ENCODE measurements around the gene TRAF3.
"Not testable (repeated sequence)": the region's sequence is repeated elsewhere in the genome, so short reads cannot be mapped to it uniquely, and the experiment has no call there.

Gene TRAF3

DNA sequence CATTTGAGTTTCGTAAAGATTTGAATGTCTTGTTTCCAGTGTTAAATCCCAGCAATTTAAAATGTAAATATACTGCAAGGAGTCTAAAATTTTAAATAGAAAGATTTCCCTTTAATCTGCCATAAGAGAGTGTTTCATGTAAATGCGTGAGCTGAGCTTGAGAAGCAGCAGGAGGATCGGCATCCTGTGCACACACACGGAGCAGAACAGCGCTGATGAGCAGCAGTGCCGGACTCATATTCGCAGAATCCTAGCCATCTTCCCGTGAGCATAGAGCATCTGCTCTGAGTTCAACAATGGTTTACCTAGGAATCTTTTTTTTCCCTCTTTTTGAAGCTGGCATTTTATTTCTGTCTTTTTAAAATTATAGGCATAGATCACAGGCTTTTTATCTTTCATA, 115.4 kb downstream of the TRAF3 start:
- DNase-seq (ENCODE audit: low spot score): no peak

DNA sequence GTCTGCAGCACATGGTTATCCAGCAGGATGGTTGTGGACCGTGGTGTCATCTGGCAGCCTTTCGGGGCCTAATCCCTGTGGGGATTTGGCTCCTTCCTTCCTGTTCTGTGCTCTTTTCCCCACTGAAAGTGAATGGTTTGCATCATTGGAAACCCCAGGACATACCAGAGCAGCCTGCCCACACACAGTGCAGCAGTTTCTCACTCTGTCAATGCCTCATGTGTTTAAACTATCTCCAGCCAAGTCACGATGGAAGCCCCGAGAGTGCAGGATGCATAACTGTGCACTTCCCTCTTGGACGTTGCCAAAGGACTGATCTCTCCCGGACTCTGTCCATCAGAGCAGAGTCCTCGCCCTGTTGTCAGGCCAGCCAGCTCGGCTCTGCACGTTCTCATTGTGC, 116.2 kb downstream of the TRAF3 start:
- no peak for DNase-seq (ENCODE audit: low spot score)

DNA sequence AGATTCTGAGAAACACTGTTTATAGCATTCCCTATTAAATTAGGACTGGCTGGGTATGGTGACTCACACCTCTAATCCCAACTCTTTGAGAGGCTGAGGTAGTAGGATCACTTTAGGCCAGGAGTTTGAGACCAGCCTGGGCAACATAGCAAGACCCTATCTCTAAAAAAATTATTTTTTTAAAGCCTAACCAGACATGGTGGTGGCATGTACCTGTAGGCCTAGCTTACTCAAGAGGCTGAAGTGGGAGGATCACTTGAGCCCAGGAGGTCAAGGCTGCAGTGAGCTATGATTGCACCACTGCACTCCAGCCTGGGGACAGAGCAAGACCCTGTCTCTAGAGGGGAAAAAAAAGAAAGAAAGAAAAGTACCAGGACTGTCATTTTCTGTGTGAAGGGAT, 119.5 kb downstream of the TRAF3 start:
- not testable (repeated sequence) for DNase-seq (ENCODE audit: low spot score)

DNA sequence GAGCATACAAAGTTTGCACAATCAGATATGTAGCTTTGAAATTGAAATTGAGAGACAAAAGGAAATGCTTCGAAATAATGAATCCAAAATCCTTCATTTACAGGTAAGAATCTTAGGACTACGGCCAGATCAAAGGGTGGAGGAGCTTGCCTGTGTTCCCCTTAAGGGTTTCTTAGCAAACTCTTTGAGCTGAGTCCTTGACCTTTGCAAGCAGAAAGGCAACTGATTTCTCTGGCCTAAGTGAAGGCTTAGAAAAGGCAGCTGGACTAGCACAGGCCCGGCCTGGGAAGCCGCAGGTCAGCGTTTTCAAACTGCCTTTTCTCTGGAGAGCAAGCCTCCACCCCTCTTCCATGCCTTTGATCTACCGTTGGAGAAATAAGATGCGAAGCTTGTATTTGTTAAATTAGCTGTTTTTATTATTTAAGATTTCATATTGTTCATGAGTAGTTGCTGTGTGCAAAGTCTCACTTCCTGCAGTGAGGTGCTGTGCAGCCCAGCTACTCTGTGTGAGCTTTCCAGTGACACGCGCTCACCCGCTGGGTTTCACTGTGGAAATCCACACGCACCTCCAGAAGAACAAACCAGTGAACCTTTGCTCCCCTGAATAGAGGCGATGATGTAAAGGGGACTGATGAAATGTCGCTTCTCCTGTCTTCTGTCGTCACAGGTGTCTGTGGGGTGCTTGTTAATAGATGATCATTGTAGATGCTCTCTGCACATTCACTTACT, 120.2 kb downstream of the TRAF3 start:
- DNase-seq (ENCODE audit: low spot score): no peak

DNA sequence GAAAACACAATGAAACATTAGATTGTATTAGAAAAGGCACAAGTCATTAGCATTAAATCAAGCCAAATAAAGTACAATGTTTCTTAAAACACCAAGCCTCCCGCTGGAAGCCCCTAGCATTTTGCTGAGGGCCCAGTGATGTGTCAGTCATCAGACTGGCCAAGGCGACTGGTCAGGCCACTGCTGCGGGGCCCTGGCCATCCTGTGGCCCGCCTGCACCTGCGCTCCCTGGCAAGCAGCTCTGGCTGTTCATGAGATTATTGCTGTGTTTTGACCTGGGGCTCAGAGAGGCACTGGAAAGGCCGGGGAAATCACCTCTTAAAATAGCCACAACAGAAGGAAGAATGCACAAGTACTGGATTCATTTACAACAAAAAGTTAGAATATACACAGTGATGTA, 121.0 kb downstream of the TRAF3 start:
- DNase-seq (ENCODE audit: low spot score): no peak

DNA sequence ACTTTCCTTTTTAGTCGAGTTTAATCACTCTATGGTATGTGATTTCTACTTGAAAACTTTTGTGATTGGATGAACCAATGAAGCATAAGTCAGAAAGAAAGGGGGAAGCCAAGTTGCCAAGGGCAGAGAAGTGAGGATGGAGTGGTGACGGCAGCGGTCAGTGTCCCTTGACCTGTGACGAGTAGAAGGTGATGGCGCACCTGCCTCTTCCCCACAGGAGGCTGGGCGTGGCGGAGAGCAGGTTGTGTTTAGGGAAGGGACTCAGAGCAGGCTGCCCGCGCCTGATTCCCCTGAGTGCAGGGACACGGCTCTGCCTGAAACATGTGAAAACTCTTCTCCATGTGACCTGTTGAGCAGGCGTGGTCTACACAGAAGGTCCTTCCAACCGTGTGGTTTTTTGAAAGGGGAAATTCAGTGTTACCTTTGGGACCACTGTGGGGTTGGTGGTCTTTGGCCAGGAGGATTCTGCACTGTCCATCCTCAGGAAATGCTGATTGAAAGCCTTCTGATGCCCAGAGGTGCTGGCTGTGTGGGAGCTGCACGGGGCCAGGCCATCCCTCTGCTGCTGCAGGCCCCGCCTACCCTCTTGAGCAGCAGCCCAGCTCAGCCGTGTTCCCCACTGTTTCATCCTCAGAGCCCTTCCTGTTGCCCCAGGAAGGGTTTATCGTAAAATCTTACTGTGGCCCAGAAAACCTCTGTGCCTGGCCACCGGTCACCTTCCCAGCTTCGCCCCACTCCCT, 121.7 kb downstream of the TRAF3 start:
- DNase-seq (ENCODE audit: low spot score): no peak

DNA sequence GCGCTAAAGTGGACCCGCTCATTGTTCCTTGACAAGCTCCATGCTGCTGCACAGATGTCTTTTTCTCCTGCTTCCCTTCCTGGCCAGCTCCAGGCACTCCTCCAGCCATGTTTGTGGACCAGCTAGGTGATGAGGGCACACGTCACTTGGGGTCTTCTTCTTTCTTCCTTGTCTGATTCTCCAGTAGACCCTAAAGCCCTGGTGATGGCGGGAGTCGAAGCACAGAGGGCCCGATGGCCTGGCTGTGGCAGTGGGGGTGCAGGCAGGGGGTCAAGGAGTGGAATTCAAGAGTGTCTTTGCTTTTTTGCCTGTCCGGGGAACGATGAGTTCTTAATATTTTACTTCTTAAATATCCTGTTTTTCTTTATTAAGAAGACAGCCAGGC, 122.3 kb downstream of the TRAF3 start:
- no peak for DNase-seq (ENCODE audit: low spot score)

DNA sequence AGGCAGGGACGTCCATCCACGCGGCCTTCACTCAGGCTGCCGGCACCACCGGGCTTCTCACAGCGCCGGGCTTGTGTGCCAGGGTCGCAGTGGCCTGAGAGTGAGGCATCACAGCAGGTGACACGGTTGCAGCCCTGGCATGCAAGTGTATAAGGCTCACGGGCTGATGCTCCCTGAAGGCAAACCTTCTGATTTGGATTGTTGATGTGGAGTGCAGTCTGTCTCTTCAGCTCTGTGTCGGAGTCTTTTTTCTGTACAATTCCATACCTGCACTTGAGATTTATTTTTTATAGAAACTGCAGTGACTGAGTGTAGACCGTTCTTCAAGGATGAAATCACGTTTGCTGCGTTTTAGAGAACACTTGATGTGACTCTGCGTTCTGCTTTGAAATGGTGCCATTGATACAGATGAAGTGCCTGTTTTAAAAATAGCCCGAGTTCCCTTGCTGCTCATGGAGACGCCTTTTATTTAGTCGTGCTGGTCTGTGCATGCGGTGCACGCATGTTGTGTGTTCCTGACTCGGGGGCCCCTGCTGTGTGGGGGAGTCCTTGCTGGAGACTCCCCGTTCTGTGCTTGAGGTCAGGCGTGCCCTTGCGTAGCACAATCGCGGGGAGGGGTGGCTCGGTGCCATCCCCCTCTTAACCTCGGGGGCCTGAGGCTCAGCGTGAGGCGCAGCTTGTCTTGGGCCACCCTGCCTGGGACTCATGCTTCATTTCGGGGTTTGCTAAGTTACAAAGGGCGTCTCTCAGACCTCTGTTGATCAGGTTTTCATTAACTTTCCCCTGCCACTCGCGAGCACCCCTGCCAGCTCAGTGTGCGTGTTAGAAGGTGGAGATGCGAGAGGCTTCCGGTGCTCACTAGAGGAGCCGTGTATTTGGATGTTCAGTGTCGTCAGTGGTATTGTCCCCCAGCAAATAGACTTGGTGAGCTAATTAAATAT, 123.7 kb downstream of the TRAF3 start:
- DNase-seq (ENCODE audit: low spot score): no peak

DNA sequence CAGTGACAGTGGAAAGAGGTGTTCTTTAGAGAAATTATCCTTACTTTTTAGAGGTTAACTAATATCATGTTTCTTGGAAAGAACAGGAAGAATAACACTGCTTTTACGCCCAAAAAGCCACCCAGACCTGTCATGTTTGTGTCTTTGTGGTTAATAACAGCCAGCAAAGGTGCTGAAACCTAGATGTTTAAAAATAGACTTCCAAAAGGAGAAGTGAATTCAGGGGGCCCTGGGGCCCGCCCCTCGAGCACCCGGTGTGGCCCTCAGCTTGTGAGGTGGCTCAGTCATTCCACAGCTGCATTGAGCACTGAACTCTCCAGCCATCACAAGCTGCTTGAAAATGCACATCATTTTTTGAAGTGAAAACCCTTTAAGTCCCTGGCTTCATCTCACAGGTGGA, 124.4 kb downstream of the TRAF3 start:
- no peak for DNase-seq (ENCODE audit: low spot score)

DNA sequence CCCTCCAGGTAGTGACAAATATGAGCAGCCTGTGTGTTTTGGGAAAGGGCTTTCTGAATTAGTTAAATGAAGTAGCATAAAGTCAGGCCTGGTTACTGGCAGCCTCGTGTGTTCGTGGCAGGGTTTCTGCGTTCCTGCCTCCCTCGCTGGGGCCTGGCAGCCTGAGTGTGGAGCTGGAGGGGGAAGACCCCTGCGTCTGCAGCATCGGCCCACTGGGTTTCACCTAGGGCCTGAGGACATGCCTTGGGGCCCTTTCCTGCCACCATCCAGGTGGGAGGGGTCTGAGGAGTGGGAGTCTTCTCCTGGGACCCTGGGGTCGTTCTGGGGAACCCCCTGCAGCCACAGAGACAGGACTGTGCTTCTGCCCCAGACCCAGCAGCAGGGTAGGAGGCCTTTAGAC, 124.8 kb downstream of the TRAF3 start:
- no peak for DNase-seq (ENCODE audit: low spot score)

DNA sequence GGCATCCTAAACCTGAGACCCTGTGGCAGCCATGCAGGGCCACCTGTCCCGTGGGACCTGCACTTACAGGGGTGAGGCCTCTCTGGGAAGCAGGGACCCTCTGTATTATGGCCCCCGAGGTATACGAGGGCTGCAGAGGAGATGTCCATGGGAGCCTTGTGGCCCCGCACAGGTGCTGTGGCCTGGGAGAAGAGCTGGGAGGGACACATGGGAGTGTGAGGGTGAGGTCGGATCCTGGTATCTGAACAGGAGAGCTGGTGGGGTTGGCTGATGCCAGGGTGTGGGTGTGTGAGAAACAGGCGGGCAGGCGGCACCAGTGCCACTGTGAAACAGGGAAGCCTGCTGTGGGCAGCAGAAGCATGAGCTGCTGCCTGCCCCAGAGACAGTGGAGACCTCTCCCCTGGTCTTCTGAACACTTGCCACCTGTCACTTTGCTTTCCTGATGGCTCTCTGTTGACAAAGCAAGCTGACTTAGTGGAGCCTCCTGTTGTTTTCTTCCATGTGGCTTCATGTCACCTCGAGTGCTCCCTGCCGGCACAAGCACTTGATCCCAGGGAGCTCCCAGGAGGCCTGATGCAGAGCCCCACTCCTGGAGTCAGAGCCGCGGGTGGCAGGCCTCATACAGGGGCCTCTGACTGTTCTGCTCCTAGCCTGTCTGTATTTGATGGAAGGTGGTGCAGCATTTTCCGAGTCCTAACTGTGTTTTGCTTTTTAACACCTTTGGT, 125.4 kb downstream of the TRAF3 start:
- DNase-seq (ENCODE audit: low spot score): no peak

DNA sequence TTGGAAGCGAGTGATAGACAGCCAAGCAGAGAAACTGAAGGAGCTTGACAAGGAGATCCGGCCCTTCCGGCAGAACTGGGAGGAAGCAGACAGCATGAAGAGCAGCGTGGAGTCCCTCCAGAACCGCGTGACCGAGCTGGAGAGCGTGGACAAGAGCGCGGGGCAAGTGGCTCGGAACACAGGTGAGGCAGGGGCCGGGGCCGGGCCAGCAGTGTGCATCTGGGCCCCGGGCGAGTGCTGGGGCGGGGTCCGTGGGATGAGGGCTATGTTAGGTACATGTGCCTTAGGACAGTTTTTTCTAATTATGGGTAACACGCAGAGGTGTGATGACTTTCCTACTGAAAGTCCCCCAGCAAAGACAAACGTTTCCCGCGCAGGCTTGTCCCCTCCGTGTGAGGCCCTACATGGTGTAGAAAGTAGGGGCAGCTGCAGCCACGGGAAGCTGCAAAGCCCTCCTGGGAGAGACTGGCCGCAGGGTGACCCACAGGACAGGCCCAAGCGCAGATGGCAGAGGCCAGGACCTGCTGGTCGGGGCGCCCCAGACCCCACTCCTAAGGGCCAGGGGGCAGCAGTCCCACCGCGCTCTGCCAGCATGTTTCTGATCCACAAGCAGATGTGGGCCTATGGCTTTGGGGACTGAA, 126.1 kb downstream of the TRAF3 start:
- DNase-seq (ENCODE audit: low spot score): no peak

DNA sequence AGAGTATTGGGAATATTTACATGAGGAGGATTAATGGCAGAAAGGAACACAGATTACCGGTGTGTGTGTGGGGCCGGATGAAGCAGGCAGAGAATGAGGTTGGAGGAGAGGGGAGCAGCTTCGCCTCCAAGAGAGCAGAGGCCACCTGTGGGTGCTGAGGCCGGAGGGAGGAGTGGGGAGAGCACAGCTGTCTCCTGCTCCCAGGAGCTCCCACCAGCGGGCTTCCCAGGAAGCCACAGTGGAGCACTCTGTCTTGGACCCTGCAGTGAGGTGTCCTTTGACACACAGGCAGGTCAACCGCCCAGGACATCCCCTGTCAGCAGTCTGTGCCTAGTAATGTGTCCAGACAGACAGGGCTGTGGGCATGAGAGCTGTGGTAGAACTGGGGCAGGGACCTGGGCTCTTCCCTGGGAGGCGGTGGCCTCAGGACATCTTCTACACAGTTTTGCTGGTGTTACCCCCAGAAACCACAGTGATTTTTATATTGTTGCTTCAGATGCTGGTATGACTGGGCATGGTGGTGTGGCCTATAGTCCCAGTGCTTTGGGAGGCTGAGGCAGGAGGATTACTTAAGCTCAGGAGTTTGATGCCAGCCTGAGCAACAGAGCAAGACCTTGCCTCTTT, 126.8 kb downstream of the TRAF3 start:
- DNase-seq (ENCODE audit: low spot score): no peak

DNA sequence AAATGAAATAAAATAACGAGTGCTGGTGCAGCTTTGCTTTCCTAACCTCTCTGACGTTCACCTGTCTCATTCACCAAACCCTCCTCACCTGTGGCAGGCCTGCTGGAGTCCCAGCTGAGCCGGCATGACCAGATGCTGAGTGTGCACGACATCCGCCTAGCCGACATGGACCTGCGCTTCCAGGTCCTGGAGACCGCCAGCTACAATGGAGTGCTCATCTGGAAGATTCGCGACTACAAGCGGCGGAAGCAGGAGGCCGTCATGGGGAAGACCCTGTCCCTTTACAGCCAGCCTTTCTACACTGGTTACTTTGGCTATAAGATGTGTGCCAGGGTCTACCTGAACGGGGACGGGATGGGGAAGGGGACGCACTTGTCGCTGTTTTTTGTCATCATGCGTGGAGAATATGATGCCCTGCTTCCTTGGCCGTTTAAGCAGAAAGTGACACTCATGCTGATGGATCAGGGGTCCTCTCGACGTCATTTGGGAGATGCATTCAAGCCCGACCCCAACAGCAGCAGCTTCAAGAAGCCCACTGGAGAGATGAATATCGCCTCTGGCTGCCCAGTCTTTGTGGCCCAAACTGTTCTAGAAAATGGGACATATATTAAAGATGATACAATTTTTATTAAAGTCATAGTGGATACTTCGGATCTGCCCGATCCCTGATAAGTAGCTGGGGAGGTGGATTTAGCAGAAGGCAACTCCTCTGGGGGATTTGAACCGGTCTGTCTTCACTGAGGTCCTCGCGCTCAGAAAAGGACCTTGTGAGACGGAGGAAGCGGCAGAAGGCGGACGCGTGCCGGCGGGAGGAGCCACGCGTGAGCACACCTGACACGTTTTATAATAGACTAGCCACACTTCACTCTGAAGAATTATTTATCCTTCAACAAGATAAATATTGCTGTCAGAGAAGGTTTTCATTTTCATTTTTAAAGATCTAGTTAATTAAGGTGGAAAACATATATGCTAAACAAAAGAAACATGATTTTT, 128.2 kb downstream of the TRAF3 start:
- no peak for DNase-seq (ENCODE audit: low spot score)

DNA sequence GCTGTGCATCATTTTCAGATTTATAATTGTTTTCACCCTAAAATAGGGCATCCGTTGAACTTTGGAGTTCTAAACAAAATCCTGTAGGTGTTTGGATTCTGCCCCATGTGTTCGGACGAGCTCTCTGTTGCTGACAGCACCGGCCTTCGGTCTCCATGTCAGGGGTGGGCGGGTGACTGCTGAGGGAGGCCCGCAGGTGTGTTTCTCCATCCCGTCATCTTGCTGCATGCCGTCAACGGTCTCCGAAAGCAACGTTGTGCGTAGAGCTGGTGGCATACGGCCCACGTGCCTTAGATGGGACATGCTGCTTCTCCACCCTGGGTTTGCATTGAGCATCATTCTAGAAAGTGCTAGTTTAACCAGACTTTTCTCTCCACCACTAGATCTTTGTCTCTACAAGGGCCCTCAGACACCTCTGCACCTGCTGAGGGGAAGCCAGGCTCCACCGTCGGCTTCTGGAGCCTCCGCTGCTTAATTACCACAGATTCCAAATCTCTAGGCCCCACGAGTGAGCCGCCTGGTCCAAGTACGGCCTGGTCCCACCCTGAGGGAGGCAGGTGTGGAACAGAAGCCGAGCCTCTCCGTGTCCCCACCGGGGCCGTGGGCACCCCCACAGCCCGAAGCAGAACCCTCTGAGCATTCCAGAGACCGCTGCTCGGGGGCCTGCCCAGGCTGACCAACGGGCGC, 129.5 kb downstream of the TRAF3 start:
- no peak for DNase-seq (ENCODE audit: low spot score)

DNA sequence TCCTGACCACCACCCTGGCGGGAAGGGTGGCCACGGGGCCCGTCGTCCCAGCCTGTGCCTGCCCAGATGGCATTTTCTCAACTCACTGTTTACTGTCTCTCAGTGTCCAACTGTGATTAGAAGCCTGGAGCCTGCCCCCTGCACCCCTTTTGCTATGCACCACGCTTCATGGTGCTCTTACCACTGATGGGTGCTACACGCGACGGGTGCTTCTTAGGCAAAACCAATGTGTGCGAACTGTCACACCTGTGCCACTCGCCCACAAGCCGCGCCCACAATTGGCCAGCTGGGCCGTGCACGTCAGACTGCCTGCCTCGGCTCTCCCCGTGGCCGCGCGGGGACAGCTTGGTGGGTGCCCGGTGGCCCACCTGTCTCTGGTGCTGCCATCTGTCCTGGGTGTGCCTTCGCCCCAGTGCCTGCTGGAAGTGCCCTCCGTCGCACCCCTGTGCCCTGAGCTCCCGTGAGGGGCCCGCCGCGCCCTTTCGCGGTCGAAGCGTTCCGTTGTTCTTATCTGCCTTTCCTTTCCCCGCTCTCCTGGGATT, 130.1 kb downstream of the TRAF3 start:
- no peak for DNase-seq (ENCODE audit: low spot score)

DNA sequence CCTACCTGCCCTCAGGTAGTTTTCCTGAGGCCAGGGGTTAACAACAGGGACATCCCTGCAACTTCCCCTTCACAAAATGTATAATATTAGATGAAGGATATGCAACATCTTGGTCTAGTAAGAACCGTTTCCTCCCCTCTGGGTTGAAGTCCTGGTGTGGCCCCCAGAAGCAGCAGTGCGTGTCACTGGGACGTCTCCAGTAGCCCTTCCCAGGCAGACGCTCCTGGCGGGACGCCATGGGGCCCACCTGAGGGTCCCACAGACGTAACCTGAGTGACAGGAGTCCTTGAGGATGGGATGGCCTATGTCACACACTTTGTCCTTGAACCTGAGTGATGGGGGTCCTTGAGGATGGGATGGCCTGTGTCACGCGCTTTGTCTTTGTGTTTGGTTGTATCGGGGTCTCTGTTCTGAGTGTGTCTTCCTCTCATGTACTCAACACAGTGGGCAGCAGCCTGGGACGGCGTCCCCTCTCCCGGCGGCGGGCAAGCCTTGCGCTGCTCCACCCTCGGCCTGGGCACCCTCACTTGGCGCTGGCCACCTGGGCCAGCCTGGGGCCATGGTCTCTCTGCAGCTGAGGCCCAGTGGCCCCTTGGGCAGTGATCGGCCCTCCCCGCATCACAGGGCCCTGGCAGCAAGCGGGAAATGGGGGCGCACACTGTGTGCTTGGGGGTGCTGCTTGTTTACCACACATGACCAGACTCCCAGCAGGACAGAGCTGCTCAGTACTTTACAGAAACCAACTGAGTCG, 130.9 kb downstream of the TRAF3 start:
- DNase-seq (ENCODE audit: low spot score): no peak

DNA sequence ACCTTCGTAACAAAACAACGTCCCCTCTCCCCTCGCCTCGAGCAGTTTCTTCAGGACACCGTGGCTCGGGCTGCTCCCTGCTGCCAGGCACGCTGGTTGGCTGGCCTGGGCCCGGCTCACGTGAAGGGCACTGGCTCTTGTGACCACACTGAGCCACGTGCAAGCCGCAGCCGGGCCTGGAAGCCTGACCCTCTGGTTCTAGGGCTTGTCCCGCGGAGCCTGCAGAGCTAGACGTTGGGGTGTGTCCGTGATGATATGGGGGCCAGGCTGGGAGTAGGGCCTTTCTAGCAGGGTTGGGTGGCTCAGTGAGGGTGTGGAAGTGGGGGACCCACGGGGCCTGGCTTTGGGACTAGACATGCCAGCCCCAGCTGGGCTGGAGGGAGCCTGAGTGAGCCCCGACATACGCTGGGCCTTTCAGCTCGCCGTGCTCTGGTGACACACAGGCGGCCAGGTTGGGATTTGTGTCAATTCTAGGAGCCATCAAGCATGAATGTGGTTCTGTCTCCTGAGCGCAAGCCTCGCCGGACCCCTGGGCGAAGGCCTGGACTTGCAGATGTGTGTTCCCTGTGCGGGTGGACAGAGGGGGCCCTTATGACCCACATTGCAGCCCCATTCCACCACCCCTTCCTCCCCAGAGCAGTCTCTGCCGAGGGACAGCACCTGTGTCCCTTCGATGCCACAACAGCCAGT, 131.7 kb downstream of the TRAF3 start:
- no peak for DNase-seq (ENCODE audit: low spot score)

All from HuH-7.5 (cell line).